Activated B cell treated with CpG ODN at 0.5 μM for 24 hours (primary cell): ENCODE data around the gene HOXB4. TPM values are rescaled to one million over a fixed set of nuclear protein-coding genes. Genes with fewer than 3 reads are reported as not detected.

Source experiments
- ATAC-seq: fragments of 200-7000 bp; cut with Tn5 transposase; one replicate; pipeline ENCODE4 v1.10.0; 2021; ENCODE audit warnings: low read depth, mild to moderate bottlenecking, moderate library complexity
- CTCF ChIA-PET: fragments of 350-600 bp; sonication (Branson Sonifier 250); formaldehyde crosslinking; loops from one replicate; lab custom pipeline; 2021; ENCODE audit warnings: antibody characterized with exemption; lab: Charles Lee
- POLR2A ChIA-PET: fragments of 350-600 bp; sonication (Branson Sonifier 250); formaldehyde crosslinking; loops from one replicate; lab custom pipeline; 2021; ENCODE audit warnings: antibody characterized with exemption; lab: Charles Lee
- DNase-seq: peaks from one replicate; pipeline ENCODE4 v3.0.0; 2022
- H3K27ac Mint-ChIP-seq: one replicate; pipeline ENCODE4 v1.8.0; 2020; ENCODE audit warnings: mixed read lengths
- H3K27me3 Mint-ChIP-seq: one replicate; pipeline ENCODE4 v1.8.0; 2021; ENCODE audit warnings: mixed read lengths
- H3K36me3 Mint-ChIP-seq: one replicate; pipeline ENCODE4 v1.8.0; 2021; ENCODE audit warnings: low read depth, mixed read lengths
- H3K4me1 Mint-ChIP-seq: one replicate; pipeline ENCODE4 v1.8.0; 2021; ENCODE audit warnings: mixed read lengths
- H3K4me3 Mint-ChIP-seq: one replicate; pipeline ENCODE4 v1.8.0; 2020; ENCODE audit warnings: mild to moderate bottlenecking, mixed read lengths
- H3K9me3 Mint-ChIP-seq: one replicate; pipeline ENCODE4 v1.8.0; 2020; ENCODE audit warnings: mixed read lengths
- CTCF ChIP-seq: fragments of 200-600 bp; IDR thresholded peaks from one replicate; pipeline ENCODE4 v1.8.0; 2022; ENCODE audit warnings: antibody characterized with exemption, mild to moderate bottlenecking
- intact Hi-C: fragments of 100-400 bp; cut with micrococcal nuclease; formaldehyde crosslinking; loops from one replicate; pipeline ENCODE4 v1.15.1; 2024
- total RNA-seq: library from RNA; stranded (reverse); gene quantifications from 2 replicates; pipeline ENCODE4 v1.2.3, GENCODE V29; 2022

Gene HOXB4
- total RNA-seq, 1 donor from 2014 or later = 1.4 TPM

GRCh38 chr17:48569240-48569582 is 8.9 kb downstream of the HOXB4 start:
- CTCF ChIA-PET = no interaction called here
- intact Hi-C loops = no loop called here
- POLR2A ChIA-PET = no interaction called here
- Mint-ChIP-seq H3K36me3 (no peaks in the 10 kb centered on the region), H3K27me3 (peaks cover 25% of the 10 kb centered on the region), H3K9me3 (no peaks in the 10 kb centered on the region), H3K4me3 (no peak overlapping the region), H3K27ac (no peak overlapping the region), H3K4me1 (peaks cover 4% of the 10 kb centered on the region)
- ATAC-seq = no peak
- DNase-seq = no peak
- TF ChIP-seq CTCF = no peak

- peaks cover 4% of the 10 kb centered on the region for H3K4me1 Mint-ChIP-seq
- H3K27ac Mint-ChIP-seq = no peak overlapping the region
- peaks cover 25% of the 10 kb centered on the region for H3K27me3 Mint-ChIP-seq
- no peak for ATAC-seq
- peak overlapping the region; percentile 12 for H3K4me3 Mint-ChIP-seq
- H3K36me3 Mint-ChIP-seq = no peaks in the 10 kb centered on the region
- ChIA-PET POLR2A (interaction anchor here (0.7 kb wide), 1 partner anchor 122 kb away, joined by 3 read pairs; no protein-coding TSS in a partner anchor), CTCF (interaction anchor here (1.1 kb wide), 1 partner anchor 20 kb away, joined by 3 read pairs; no protein-coding TSS in a partner anchor)
- no peak for TF ChIP-seq CTCF
- intact Hi-C loops = no loop called here
- no peaks in the 10 kb centered on the region for H3K9me3 Mint-ChIP-seq
- no peak for DNase-seq
Observed at GRCh38 chr17:48568499-48569239, 9.5 kb downstream of the HOXB4 start.

- Mint-ChIP-seq H3K4me1 (peaks cover 4% of the 10 kb centered on the region), H3K36me3 (no peaks in the 10 kb centered on the region), H3K4me3 (no peak overlapping the region), H3K27me3 (peaks cover 26% of the 10 kb centered on the region), H3K27ac (no peak overlapping the region), H3K9me3 (no peaks in the 10 kb centered on the region)
- POLR2A ChIA-PET = interaction anchor here (0.7 kb wide), 1 partner anchor 122 kb away, joined by 3 read pairs; no protein-coding TSS in a partner anchor
- intact Hi-C loops = loop anchor here (2.0 kb wide), 1 partner anchor 15 kb away; no protein-coding TSS in a partner anchor
- CTCF ChIA-PET = interaction anchor here (1.1 kb wide), 1 partner anchor 19 kb away, joined by 3 read pairs; no protein-coding TSS in a partner anchor
- ATAC-seq = no peak
- no peak for DNase-seq
- no peak for TF ChIP-seq CTCF
Observed at GRCh38 chr17:48567646-48568354, 10.3 kb downstream of the HOXB4 start.

- Mint-ChIP-seq H3K9me3 (no peaks in the 10 kb centered on the region), H3K27ac (no peak overlapping the region), H3K4me3 (no peak overlapping the region), H3K36me3 (no peaks in the 10 kb centered on the region), H3K27me3 (peaks cover 26% of the 10 kb centered on the region), H3K4me1 (peaks cover 4% of the 10 kb centered on the region)
- intact Hi-C loops = loop anchor here (2.0 kb wide), 1 partner anchor 14 kb away; no protein-coding TSS in a partner anchor
- ChIA-PET CTCF (no interaction called here), POLR2A (no interaction called here)
- ATAC-seq (no peak), DNase-seq (no peak)
- TF ChIP-seq CTCF = no peak
Observed at GRCh38 chr17:48567209-48567608, 10.9 kb downstream of the HOXB4 start.

GRCh38 chr17:48566717-48567116 is 11.4 kb downstream of the HOXB4 start:
- TF ChIP-seq CTCF = no peak
- intact Hi-C loops = loop anchor here (2.0 kb wide), 1 partner anchor 14 kb away; no protein-coding TSS in a partner anchor
- Mint-ChIP-seq H3K9me3 (no peaks in the 10 kb centered on the region), H3K4me1 (peaks cover 4% of the 10 kb centered on the region), H3K4me3 (no peak overlapping the region), H3K36me3 (no peaks in the 10 kb centered on the region), H3K27ac (no peak overlapping the region), H3K27me3 (peaks cover 25% of the 10 kb centered on the region)
- no peak for DNase-seq
- POLR2A ChIA-PET = no interaction called here
- CTCF ChIA-PET = no interaction called here
- no peak for ATAC-seq
